ENCODE measurements around the gene GATA1. TPM values are rescaled to one million over a fixed set of nuclear protein-coding genes. Genes with fewer than 3 reads are reported as not detected.

Gene GATA1
- total and polyA plus RNA-seq, 10 of the 15 experiments (the other 5 are each of a cell fraction or from before 2014, with no cell fraction given): 0.24 to 0.36 TPM; not detected in 8

DNA sequence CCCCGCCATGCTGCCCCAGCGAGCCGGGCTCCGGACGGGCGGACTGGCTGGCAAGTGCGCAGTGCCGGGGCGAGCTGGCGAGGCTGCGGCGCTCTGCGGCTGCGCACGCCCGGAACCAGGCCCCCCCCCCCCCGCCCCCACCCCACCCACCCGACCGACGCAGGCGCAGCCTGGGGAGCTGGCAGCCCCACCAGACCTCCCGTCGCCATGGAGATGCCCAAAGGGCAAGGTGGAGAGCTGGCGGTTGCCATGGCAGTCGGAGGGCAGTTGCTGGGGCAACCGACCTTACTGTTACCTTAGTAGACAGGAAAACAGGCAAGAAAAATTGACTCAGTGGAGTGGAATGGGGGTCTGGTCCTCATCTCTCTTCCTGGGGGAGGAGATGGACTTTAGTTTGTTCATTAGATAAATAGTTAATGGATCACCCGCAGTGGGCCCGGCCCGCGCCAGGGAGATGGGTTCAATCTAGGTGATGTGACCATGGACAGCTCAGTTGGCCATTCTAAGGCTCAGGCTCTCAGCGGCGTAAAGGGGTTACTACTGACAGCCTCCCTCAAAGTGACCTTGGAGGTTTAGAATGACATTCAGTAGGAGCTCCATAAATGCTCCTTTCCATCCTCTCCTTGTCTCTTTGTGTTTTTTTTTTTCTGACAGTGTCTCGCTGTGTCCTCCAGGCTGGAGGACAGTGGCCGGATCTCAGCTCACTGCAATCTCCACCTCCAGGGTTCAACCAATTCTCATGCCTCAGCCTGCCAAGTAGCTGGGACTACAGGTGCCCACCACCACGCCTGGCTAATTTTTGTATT is 49.3 kb downstream of the GATA1 start, which contains the start of gene PCSK1N:
Gene PCSK1N (minus strand): TSS at position 87 of the 806 bp plus-strand sequence. CDS start 78 bp downstream, at position 9.
- Histone ChIP-seq H3K36me3 (ENCODE audit: control insufficient read depth in 2 of 2, insufficient read depth in 2 of 2, low read length in 1 of 2) (no peaks in the 10 kb centered on the region), H3K4me3 (no peak within 1 kb of the TSS), H3K4me2 (ENCODE audit: control insufficient read depth, insufficient read depth) (no peak within 1 kb of the TSS), H4K20me1 (ENCODE audit: control insufficient read depth, insufficient read depth) (no peaks in the 10 kb centered on the region), H3K4me1 (ENCODE audit: control insufficient read depth, insufficient read depth, low read length) (no peaks in the 10 kb centered on the region), H3K27me3 (replicated peaks in 1 of 2; ENCODE audit: control insufficient read depth in 2 of 2, insufficient read depth in 2 of 2, low read length in 1 of 2) (no peaks in the 10 kb centered on the region), H2AFZ (ENCODE audit: control insufficient read depth, low read depth, low read length) (no peak within 1 kb of the TSS), H3K27ac (ENCODE audit: control insufficient read depth, insufficient read depth) (no peak within 1 kb of the TSS), H3K9ac (ENCODE audit: control insufficient read depth, insufficient read depth, low read length) (no peak within 1 kb of the TSS), H3K79me2 (ENCODE audit: control insufficient read depth, insufficient read depth, low read length) (no peaks in the 10 kb centered on the region), H3K9me3 (replicated peaks; ENCODE audit: control insufficient read depth, insufficient read depth, low read length) (no peaks in the 10 kb centered on the region; the same call in 2 of the 3 replicates)
- intact Hi-C loops (cut with micrococcal nuclease; ENCODE audit: unreplicated experiment) (no loop called here), in situ Hi-C loops (cut with MboI) (no loop called here)
- CTCF ChIA-PET: interaction anchor here (1.4 kb wide), 1 partner anchor 37 kb away, joined by 4 read pairs; no protein-coding TSS in a partner anchor
- no TSS peak for BruUV-seq (replicated peaks)
- WGBS (ENCODE audit: insufficient coverage, insufficient replicate concordance, low lambda C conversion rate, missing lambda C conversion rate): 55% methylated on average over 16 of the region's 35 CpGs
- RAD21 ChIA-PET (ENCODE audit: unreplicated experiment): no interaction called here
- POLR2A ChIA-PET: no interaction called here
- DNase-seq (ENCODE audit: low read depth, low spot score): no peak
- no peak for FAIRE-seq
- TF ChIP-seq SIX5 (IDR thresholded peaks at IDR 0.05; ENCODE audit: low read depth, low read length, severe bottlenecking) (no peak), ETV6 (conservative IDR thresholded peaks at IDR 0.05 in 1 of 2, IDR thresholded peaks at IDR 0.05 in 1 of 2; ENCODE audit: borderline replicate concordance in 1 of 2, low read depth in 1 of 2) (no peak), NFIC (IDR thresholded peaks at IDR 0.05; ENCODE audit: low read depth, low read length) (no peak), NFYB (IDR thresholded peaks at IDR 0.05; ENCODE audit: insufficient read depth, low read depth, low read length) (no peak), CHD1 (IDR thresholded peaks at IDR 0.05; ENCODE audit: low read depth, low read length) (no peak), ZNF384 (IDR thresholded peaks at IDR 0.05; ENCODE audit: borderline replicate concordance, low read depth, low read length) (no peak)
- TF ChIP-seq, protein P1, sequence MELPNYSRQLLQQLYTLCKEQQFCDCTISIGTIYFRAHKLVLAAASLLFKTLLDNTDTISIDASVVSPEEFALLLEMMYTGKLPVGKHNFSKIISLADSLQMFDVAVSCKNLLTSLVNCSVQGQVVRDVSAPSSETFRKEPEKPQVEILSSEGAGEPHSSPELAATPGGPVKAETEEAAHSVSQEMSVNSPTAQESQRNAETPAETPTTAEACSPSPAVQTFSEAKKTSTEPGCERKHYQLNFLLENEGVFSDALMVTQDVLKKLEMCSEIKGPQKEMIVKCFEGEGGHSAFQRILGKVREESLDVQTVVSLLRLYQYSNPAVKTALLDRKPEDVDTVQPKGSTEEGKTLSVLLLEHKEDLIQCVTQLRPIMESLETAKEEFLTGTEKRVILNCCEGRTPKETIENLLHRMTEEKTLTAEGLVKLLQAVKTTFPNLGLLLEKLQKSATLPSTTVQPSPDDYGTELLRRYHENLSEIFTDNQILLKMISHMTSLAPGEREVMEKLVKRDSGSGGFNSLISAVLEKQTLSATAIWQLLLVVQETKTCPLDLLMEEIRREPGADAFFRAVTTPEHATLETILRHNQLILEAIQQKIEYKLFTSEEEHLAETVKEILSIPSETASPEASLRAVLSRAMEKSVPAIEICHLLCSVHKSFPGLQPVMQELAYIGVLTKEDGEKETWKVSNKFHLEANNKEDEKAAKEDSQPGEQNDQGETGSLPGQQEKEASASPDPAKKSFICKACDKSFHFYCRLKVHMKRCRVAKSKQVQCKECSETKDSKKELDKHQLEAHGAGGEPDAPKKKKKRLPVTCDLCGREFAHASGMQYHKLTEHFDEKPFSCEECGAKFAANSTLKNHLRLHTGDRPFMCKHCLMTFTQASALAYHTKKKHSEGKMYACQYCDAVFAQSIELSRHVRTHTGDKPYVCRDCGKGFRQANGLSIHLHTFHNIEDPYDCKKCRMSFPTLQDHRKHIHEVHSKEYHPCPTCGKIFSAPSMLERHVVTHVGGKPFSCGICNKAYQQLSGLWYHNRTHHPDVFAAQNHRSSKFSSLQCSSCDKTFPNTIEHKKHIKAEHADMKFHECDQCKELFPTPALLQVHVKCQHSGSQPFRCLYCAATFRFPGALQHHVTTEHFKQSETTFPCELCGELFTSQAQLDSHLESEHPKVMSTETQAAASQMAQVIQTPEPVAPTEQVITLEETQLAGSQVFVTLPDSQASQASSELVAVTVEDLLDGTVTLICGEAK (IDR thresholded peaks at IDR 0.05; ENCODE audit: borderline replicate concordance): no peak
- TF ChIP-seq, protein P2, sequence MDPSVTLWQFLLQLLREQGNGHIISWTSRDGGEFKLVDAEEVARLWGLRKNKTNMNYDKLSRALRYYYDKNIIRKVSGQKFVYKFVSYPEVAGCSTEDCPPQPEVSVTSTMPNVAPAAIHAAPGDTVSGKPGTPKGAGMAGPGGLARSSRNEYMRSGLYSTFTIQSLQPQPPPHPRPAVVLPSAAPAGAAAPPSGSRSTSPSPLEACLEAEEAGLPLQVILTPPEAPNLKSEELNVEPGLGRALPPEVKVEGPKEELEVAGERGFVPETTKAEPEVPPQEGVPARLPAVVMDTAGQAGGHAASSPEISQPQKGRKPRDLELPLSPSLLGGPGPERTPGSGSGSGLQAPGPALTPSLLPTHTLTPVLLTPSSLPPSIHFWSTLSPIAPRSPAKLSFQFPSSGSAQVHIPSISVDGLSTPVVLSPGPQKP (IDR thresholded peaks at IDR 0.05; ENCODE audit: low read depth, low read length): no peak
- SMC1A ChIA-PET (ENCODE audit: uncharacterized antibody, unreplicated experiment): no interaction called here
- no peak for ATAC-seq

Measured in GM12878 (cell line).